ENCODE data around the gene TNS3.
"Not testable (repeated sequence)": the region's sequence is repeated elsewhere in the genome, so short reads cannot be mapped to it uniquely, and the experiment has no call there.

The TNS3 gene

DNA sequence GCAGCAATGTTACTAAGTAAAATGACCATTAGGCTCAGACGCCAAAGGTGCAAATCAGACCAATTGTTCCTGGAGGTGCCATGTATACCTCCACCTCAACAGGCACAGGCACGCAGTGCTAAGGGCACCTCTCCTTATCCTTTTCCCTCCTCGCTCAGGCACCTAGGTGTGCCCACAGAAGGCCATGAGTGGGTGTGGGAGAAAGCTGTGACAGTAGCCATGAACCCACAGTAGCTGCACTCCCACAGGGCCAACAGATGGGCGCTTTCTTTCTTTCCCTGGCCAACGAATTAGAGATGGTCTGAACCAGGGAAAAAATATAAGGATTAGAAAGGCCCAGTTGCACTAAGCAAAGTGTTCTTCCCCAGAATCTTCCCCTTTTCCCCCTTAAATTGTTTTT, 15.5 kb upstream of the TNS3 start:
- no peaks in the 10 kb centered on the region for H3K9me3 ChIP-seq (ENCODE audit: low read depth, low read length)
- no peaks in the 10 kb centered on the region for H3K36me3 ChIP-seq (ENCODE audit: insufficient read depth, low read length)
- TF ChIP-seq POLR2AphosphoS5 (IDR thresholded peaks at IDR 0.05; ENCODE audit: borderline replicate concordance, low read depth, low read length) (no peak), FOXP2 (optimal IDR thresholded peaks at IDR 0.05; ENCODE audit: control extremely low read depth, extremely low read length, insufficient read depth) (no peak), EZH2 (IDR thresholded peaks at IDR 0.05) (no peak)
- no peak for DNase-seq (ENCODE audit: low read depth, low spot score)
- H3K27ac ChIP-seq: no peak overlapping the region
- no peak overlapping the region for H3K9ac ChIP-seq (ENCODE audit: insufficient read length)
- H3K4me3 ChIP-seq: no peak overlapping the region

GRCh38 chr7:47596502-47597202, 14.7 kb upstream of the TNS3 start:
- no peak overlapping the region for H3K9ac ChIP-seq (ENCODE audit: insufficient read length)
- H3K9me3 ChIP-seq (ENCODE audit: low read depth, low read length): no peaks in the 10 kb centered on the region
- no peak overlapping the region for H3K4me3 ChIP-seq
- no peak for DNase-seq (ENCODE audit: low read depth, low spot score)
- H3K36me3 ChIP-seq (ENCODE audit: insufficient read depth, low read length): no peaks in the 10 kb centered on the region
- TF ChIP-seq POLR2AphosphoS5 (IDR thresholded peaks at IDR 0.05; ENCODE audit: borderline replicate concordance, low read depth, low read length) (no peak), FOXP2 (optimal IDR thresholded peaks at IDR 0.05; ENCODE audit: control extremely low read depth, extremely low read length, insufficient read depth) (no peak), EZH2 (IDR thresholded peaks at IDR 0.05) (no peak)
- no peak overlapping the region for H3K27ac ChIP-seq

DNA sequence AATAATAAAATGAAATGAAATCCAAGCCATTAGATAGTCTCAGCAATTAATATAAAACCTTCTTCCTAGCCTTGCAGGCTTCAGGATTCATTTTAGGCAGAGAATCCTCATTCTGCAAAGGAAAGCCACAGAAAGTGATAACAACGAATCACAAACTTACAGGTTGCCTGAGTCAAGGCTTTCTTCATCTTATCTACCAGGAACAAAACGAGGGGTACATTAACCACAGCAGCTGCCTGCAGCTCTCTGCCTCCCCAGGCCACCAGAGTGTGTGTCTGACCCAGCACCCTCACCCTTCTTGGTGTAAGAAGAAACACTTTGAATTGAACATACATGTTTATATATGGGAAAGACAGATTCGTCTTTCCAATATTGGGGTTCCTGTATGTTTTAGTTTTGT, 12.5 kb upstream of the TNS3 start:
- Histone ChIP-seq H3K4me3 (no peak overlapping the region), H3K27ac (no peak overlapping the region), H3K9ac (ENCODE audit: insufficient read length) (no peak overlapping the region), H3K9me3 (ENCODE audit: low read depth, low read length) (no peaks in the 10 kb centered on the region), H3K36me3 (ENCODE audit: insufficient read depth, low read length) (no peaks in the 10 kb centered on the region)
- TF ChIP-seq EZH2 (IDR thresholded peaks at IDR 0.05) (no peak), FOXP2 (optimal IDR thresholded peaks at IDR 0.05; ENCODE audit: control extremely low read depth, extremely low read length, insufficient read depth) (no peak), POLR2AphosphoS5 (IDR thresholded peaks at IDR 0.05; ENCODE audit: borderline replicate concordance, low read depth, low read length) (no peak)
- DNase-seq (ENCODE audit: low read depth, low spot score): no peak

DNA sequence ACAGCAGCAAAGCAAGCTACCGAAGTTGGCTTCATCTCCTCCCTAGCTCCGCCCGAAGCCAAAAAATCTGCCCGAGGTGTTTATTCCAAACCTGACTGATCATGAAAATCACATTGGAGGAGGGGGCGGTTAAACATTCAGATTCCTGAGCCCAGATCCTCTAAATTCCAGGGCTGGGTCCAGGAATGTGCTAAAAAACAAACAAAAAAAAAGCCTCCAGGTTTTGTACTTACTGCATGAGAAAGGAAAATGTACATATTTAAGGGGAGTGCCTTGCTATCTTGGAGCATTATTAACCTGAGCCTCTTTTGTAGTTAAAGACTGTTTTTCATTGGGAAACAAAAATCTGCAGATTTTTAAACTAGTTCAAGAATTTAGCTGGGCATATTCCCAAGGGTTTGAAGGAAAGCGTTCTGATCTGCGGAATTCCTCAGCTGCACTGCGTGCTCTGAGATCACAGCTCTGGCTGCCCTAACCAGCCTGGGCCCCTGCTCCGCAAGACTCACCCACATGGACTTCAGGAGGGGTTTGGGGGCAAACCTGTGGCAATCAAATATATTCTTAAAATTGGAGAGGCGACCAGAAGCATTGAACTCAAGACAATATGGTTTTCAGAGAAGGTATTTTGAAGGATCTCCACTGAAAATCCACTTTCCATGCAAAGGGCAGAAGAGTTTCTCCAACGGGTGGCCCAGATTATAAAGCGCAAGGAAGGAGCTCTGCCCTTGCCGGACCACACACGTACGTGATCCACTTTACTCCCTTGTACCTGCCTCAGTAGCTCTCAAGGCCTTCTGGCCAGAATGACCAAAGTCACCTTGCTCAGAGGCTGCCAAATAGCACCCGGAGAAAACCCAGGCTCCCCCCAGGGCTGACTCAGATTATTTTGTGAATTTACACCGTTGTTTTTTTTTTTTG, 10.0 kb upstream of the TNS3 start:
- no peak overlapping the region for H3K27ac ChIP-seq
- TF ChIP-seq EZH2 (IDR thresholded peaks at IDR 0.05): no peak
- TF ChIP-seq FOXP2 (optimal IDR thresholded peaks at IDR 0.05; ENCODE audit: control extremely low read depth, extremely low read length, insufficient read depth): no peak
- TF ChIP-seq POLR2AphosphoS5 (IDR thresholded peaks at IDR 0.05; ENCODE audit: borderline replicate concordance, low read depth, low read length): no peak
- peak overlapping the region; percentile 20 for H3K9ac ChIP-seq (ENCODE audit: insufficient read length)
- H3K36me3 ChIP-seq (ENCODE audit: insufficient read depth, low read length): no peaks in the 10 kb centered on the region
- no peak for DNase-seq (ENCODE audit: low read depth, low spot score)
- no peaks in the 10 kb centered on the region for H3K9me3 ChIP-seq (ENCODE audit: low read depth, low read length)
- H3K4me3 ChIP-seq: no peak overlapping the region

DNA sequence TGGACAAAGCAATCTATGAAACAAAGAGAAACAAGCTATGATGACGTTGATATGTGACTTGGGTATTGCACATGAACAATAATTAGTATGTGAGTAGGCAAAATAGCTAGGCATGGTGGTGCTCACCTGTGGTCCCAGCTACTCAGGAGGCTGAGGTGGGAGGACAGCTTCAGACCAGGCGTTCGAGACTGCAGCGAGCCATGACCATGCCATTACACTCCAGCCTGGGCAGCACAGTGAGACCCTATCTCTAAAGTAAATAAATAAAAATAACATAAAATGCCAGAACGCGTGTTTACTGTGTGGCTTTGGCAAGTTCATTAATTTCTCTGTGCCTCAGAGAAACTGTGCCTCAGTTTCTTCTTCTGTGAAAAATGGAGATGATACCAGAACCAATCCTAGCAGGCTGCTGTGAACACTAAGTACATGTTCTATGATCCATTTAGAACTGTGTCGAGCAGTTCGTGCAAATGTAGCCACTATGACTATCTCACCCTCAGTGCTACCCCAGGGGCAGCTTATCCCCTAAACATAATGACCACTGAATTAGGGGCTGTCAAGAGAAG, 9.3 kb upstream of the TNS3 start:
- Histone ChIP-seq H3K9ac (ENCODE audit: insufficient read length) (no peak overlapping the region), H3K4me3 (no peak overlapping the region), H3K9me3 (ENCODE audit: low read depth, low read length) (no peaks in the 10 kb centered on the region), H3K27ac (no peak overlapping the region), H3K36me3 (ENCODE audit: insufficient read depth, low read length) (no peaks in the 10 kb centered on the region)
- DNase-seq (ENCODE audit: low read depth, low spot score): no peak
- TF ChIP-seq EZH2 (IDR thresholded peaks at IDR 0.05) (no peak), POLR2AphosphoS5 (IDR thresholded peaks at IDR 0.05; ENCODE audit: borderline replicate concordance, low read depth, low read length) (no peak), FOXP2 (optimal IDR thresholded peaks at IDR 0.05; ENCODE audit: control extremely low read depth, extremely low read length, insufficient read depth) (no peak)

DNA sequence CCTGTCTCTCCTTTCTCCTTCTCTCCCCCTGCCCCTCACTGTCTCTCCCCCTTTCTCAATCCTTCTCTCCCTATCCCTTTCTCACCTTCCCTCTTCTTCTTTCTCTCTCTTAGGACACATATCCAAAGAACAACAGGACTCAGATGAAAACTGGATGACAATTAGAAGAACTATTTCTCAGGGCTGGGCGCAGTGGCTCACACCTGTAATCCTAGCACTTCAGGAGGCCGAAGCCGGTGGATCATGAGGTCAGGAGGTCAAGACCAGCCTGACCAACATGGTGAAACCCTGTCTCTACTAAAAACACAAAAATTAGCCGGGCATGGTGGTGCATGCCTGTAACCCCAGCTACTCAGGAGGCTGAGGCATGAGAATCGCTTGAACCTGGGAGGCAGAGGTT, 8.3 kb upstream of the TNS3 start:
- DNase-seq (ENCODE audit: low read depth, low spot score); H3K27ac ChIP-seq; H3K36me3 ChIP-seq (ENCODE audit: insufficient read depth, low read length): not testable (repeated sequence)

DNA sequence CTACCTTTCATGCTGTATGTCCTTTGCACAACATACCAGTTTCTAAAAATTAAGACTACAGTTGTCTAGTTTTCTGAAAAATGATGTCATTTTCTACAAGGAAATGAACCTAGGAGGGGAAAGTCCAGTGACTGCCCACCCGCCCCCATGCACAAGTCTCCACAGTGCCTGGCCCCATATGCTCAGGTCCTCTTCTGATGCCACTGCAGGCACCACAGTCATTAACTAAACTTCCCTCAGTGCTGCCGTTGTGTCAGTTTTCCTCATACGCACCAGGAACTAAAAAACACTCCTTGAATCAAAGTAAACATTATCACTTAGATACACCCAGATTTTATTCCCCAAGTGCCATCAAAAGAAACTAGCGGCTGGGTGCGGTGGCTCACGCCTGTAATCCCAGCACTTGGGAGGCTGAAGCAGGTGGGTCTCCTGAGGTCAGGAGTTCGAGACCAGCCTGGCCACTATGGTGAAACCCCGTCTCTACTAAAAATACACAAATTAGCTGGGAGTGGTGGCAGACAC, 6.9 kb upstream of the TNS3 start:
- H3K4me3 ChIP-seq: no peak overlapping the region
- H3K36me3 ChIP-seq (ENCODE audit: insufficient read depth, low read length): no peaks in the 10 kb centered on the region
- DNase-seq (ENCODE audit: low read depth, low spot score): no peak
- H3K9ac ChIP-seq (ENCODE audit: insufficient read length): no peak overlapping the region
- H3K27ac ChIP-seq: no peak overlapping the region
- TF ChIP-seq POLR2AphosphoS5 (IDR thresholded peaks at IDR 0.05; ENCODE audit: borderline replicate concordance, low read depth, low read length): no peak
- no peak for TF ChIP-seq FOXP2 (optimal IDR thresholded peaks at IDR 0.05; ENCODE audit: control extremely low read depth, extremely low read length, insufficient read depth)
- TF ChIP-seq EZH2 (IDR thresholded peaks at IDR 0.05): no peak
- no peaks in the 10 kb centered on the region for H3K9me3 ChIP-seq (ENCODE audit: low read depth, low read length)

More for the DNA sequence above, 8.3 kb upstream of the TNS3 start:
- H3K9me3 ChIP-seq (ENCODE audit: low read depth, low read length); H3K9ac ChIP-seq (ENCODE audit: insufficient read length); H3K4me3 ChIP-seq: not testable (repeated sequence)

DNA sequence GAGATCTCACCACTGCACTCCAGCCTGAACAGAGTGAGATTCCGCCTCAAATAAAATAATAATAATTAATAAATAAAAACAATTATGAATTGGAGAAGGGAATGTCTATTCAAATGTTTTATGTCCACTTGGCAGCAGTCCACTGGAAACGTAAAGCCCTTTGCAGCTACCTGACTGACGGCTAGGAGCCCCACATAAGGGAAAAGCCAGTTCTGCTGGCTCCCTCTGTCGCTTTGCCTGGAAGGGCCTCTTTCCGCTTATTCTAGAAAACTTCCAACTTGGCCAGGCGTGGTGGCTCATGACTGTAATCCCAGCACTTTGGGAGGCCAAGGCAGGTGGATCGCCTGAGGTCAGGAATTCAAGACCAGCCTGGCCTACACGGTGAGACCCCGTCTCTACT, 6.1 kb upstream of the TNS3 start:
- no peak for DNase-seq (ENCODE audit: low read depth, low spot score)
- H3K9ac ChIP-seq (ENCODE audit: insufficient read length): no peak overlapping the region
- H3K27ac ChIP-seq: no peak overlapping the region
- H3K9me3 ChIP-seq (ENCODE audit: low read depth, low read length): no peaks in the 10 kb centered on the region
- TF ChIP-seq FOXP2 (optimal IDR thresholded peaks at IDR 0.05; ENCODE audit: control extremely low read depth, extremely low read length, insufficient read depth) (no peak), EZH2 (IDR thresholded peaks at IDR 0.05) (no peak), POLR2AphosphoS5 (IDR thresholded peaks at IDR 0.05; ENCODE audit: borderline replicate concordance, low read depth, low read length) (no peak)
- no peak overlapping the region for H3K4me3 ChIP-seq
- H3K36me3 ChIP-seq (ENCODE audit: insufficient read depth, low read length): no peaks in the 10 kb centered on the region
